SK-N-DZ (cell line): ENCODE measurements around the gene LARP4B.
"Not testable (repeated sequence)": the region's sequence is repeated elsewhere in the genome, so short reads cannot be mapped to it uniquely, and the experiment has no call there.

ENCODE experiments used
- DNase-seq: peaks from one replicate; pipeline ENCODE4 v3.0.0-alpha.2; 2015; ENCODE audit warnings: low spot score

LARP4B gene

GRCh38 chr10:772227-772637 is 159.3 kb downstream of the LARP4B start:
- no peak for DNase-seq

GRCh38 chr10:771647-772046 is 159.9 kb downstream of the LARP4B start:
- DNase-seq: no peak

DNA sequence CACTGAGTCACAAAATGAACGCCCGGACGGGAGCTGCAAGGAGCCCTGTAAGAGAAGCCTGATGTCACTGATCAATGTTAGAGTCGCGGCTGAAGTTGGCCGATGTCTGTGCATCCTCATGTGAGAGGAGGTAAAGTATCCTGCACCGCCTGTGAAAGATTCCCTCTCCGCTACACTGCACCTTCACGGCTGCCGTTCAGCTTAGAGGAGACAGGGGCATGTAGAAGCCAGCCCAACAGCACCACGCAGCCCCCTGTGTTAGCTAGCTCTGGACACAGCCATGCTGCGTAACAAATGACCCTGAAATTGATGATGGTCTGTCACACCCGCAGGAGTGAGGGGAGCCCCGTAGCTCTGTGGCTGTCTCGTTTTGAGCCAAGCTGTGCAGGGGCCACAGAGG is 160.5 kb downstream of the LARP4B start:
- DNase-seq: no peak

- DNase-seq: not testable (repeated sequence)
These were observed 161.3 kb downstream of the LARP4B start for GRCh38 chr10:770048-770712.

DNA sequence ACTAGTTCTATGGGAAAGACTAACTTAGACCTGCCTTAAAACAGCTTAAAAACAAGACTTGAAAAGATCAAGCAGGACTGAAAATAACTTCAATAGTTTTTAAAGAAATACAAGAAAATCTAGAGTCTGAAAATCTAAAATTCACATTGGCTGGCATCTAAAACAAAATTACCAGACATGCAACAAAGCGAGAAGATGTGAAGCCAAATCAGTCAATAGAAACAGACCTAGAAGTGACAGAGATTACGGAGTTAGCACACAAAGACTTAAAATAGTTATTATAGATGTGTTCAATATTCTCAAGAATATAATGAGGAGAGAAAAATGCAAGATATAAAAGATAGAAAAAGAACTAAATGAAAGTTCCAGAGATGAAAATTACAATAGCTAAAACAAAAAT is 163.7 kb downstream of the LARP4B start:
- no peak for DNase-seq

- DNase-seq: no peak
These were observed 164.3 kb downstream of the LARP4B start for GRCh38 chr10:767211-767610.

GRCh38 chr10:761376-761775 is 170.1 kb downstream of the LARP4B start:
- DNase-seq: no peak

GRCh38 chr10:760622-761021 is 170.9 kb downstream of the LARP4B start:
- no peak for DNase-seq

GRCh38 chr10:759898-760477 is 171.5 kb downstream of the LARP4B start:
- DNase-seq: no peak
